ENCODE measurements around the gene DPPA2.

DPPA2 gene

GRCh38 chr3:109355625-109356441, 39.5 kb upstream of the DPPA2 start:
- H3K4me3 ChIP-seq (replicated peaks in 1 of 2; ENCODE audit: low read depth in 2 of 2, low read length in 2 of 2), result no peak overlapping the region
- no peak for DNase-seq (ENCODE audit: low read depth in 2 of 2)
- no peak for TF ChIP-seq CTCF (IDR thresholded peaks at IDR 0.05; ENCODE audit: low read depth, low read length)

GRCh38 chr3:109353057-109353456, 36.7 kb upstream of the DPPA2 start:
- H3K4me3 ChIP-seq (replicated peaks in 1 of 2; ENCODE audit: low read depth in 2 of 2, low read length in 2 of 2), result no peak overlapping the region
- no peak for TF ChIP-seq CTCF (IDR thresholded peaks at IDR 0.05; ENCODE audit: low read depth, low read length)
- DNase-seq (ENCODE audit: low read depth in 2 of 2), result no peak

GRCh38 chr3:109351231-109351630, 34.9 kb upstream of the DPPA2 start:
- TF ChIP-seq CTCF (IDR thresholded peaks at IDR 0.05; ENCODE audit: low read depth, low read length), result no peak
- DNase-seq (ENCODE audit: low read depth in 2 of 2), result no peak
- H3K4me3 ChIP-seq (replicated peaks in 1 of 2; ENCODE audit: low read depth in 2 of 2, low read length in 2 of 2), result no peak overlapping the region

- no peak for TF ChIP-seq CTCF (IDR thresholded peaks at IDR 0.05; ENCODE audit: low read depth, low read length)
- no peak for DNase-seq (ENCODE audit: low read depth in 2 of 2)
- H3K4me3 ChIP-seq (replicated peaks in 1 of 2; ENCODE audit: low read depth in 2 of 2, low read length in 2 of 2), result no peak overlapping the region
These were observed 30.5 kb upstream of the DPPA2 start for GRCh38 chr3:109346770-109347295.

- TF ChIP-seq CTCF (IDR thresholded peaks at IDR 0.05; ENCODE audit: low read depth, low read length), result no peak
- DNase-seq (ENCODE audit: low read depth in 2 of 2), result no peak
- H3K4me3 ChIP-seq (replicated peaks in 1 of 2; ENCODE audit: low read depth in 2 of 2, low read length in 2 of 2), result no peak overlapping the region
These were observed 29.8 kb upstream of the DPPA2 start for GRCh38 chr3:109346099-109346498.

GRCh38 chr3:109339714-109340648, 23.7 kb upstream of the DPPA2 start:
- no peak overlapping the region for H3K4me3 ChIP-seq (replicated peaks in 1 of 2; ENCODE audit: low read depth in 2 of 2, low read length in 2 of 2)
- TF ChIP-seq CTCF (IDR thresholded peaks at IDR 0.05; ENCODE audit: low read depth, low read length), result no peak

More at GRCh38 chr3:109339714-109340648, 23.7 kb upstream of the DPPA2 start:
- DNase-seq (ENCODE audit: low read depth in 2 of 2), result no peak

All from cardiac fibroblast (primary cell).